Keratinocyte (primary cell): ENCODE data around the gene ANKS1B. TPM values are rescaled to one million over a fixed set of nuclear protein-coding genes. Genes with fewer than 3 reads are reported as not detected.

ENCODE experiments used
- DNase-seq: peaks from one replicate; pipeline ENCODE4 v3.0.0-alpha.2; 2011; ENCODE audit warnings: low read depth, missing footprints, low spot score
- FAIRE-seq: peaks from 2 replicates; lab custom pipeline; 2011; peaks lifted over from hg19 to GRCh38; lab: Jason Lieb, UNC
- H2AFZ ChIP-seq: 2 replicates; pipeline ENCODE4 v1.6.0; 2012; ENCODE audit warnings: low read length, control low read depth, inconsistent platforms; ENCODE audit not compliant: control insufficient read depth
- H3K27ac ChIP-seq: 2 replicates; pipeline ENCODE4 v1.5.1; 2011; ENCODE audit warnings: low read length; ENCODE audit not compliant: control insufficient read depth, insufficient read depth
- H3K27me3 ChIP-seq: 3 replicates; pipeline ENCODE4 v1.6.0; 2011; ENCODE audit warnings: low read length; ENCODE audit not compliant: control insufficient read depth, insufficient read depth; ENCODE audit errors: extremely low read depth
- H3K36me3 ChIP-seq, 2 experiments: 2 replicates in 1 of 2; 3 replicates in 1 of 2; pipeline ENCODE4 v1.5.1; 2011; ENCODE audit warnings: low read length in 2 of 2, mild to moderate bottlenecking in 1 of 2; ENCODE audit not compliant: control insufficient read depth in 2 of 2, insufficient read depth in 2 of 2; ENCODE audit errors: extremely low read depth in 1 of 2
- H3K4me1 ChIP-seq: 3 replicates; pipeline ENCODE4 v1.5.1; 2011; ENCODE audit warnings: low read length; ENCODE audit not compliant: control insufficient read depth, insufficient read depth; ENCODE audit errors: extremely low read depth
- H3K4me2 ChIP-seq: 3 replicates; pipeline ENCODE4 v1.6.0; 2011; ENCODE audit warnings: low read depth, low read length; ENCODE audit not compliant: control insufficient read depth, insufficient read depth; ENCODE audit errors: extremely low read depth
- H3K4me3 ChIP-seq, 3 experiments: fragments of 200-600 bp in 1 of 3; sonication (generic) in 1 of 3; 2 replicates in 2 of 3; 3 replicates in 1 of 3; pipeline ENCODE4 v1.5.1; 2011 to 2016; ENCODE audit warnings: low read length in 3 of 3, mild to moderate bottlenecking in 3 of 3, control low read depth in 2 of 3, inconsistent platforms in 1 of 3, low read depth in 1 of 3, mixed read lengths in 1 of 3, mixed run types in 1 of 3, moderate library complexity in 1 of 3; ENCODE audit not compliant: control insufficient read depth in 2 of 3, insufficient read depth in 2 of 3; ENCODE audit errors: extremely low read depth in 1 of 3
- H3K79me2 ChIP-seq: 2 replicates; pipeline ENCODE4 v1.6.0; 2012; ENCODE audit warnings: low read length; ENCODE audit not compliant: control insufficient read depth, insufficient read depth
- H3K9ac ChIP-seq: 3 replicates; pipeline ENCODE4 v1.6.0; 2011; ENCODE audit warnings: low read length; ENCODE audit not compliant: control insufficient read depth, insufficient read depth; ENCODE audit errors: extremely low read depth
- H3K9me1 ChIP-seq: 3 replicates; pipeline ENCODE4 v1.6.0; 2011; ENCODE audit warnings: low read length; ENCODE audit not compliant: control insufficient read depth, insufficient read depth; ENCODE audit errors: extremely low read depth
- H3K9me3 ChIP-seq: 2 replicates; pipeline ENCODE4 v1.5.1; 2012; ENCODE audit warnings: low read depth, low read length; ENCODE audit not compliant: control insufficient read depth
- H4K20me1 ChIP-seq: 3 replicates; pipeline ENCODE4 v1.6.0; 2011; ENCODE audit warnings: low read length; ENCODE audit not compliant: control insufficient read depth, insufficient read depth; ENCODE audit errors: extremely low read depth
- EZH2 ChIP-seq: IDR thresholded peaks from one replicate; pipeline ENCODE4 v1.6.1; 2012; ENCODE audit warnings: inconsistent platforms, mild to moderate bottlenecking, low read length, moderate library complexity
- dilution Hi-C: fragments of 300-500 bp; cut with MboI; formaldehyde crosslinking; loops from one replicate; pipeline ENCODE4 v1.7.0; 2020; ENCODE audit warnings: low sequenced_read_pairs; ENCODE audit not compliant: extremely low pct_ligation_motif_present
- polyA plus RNA-seq, 5 experiments: library from polyadenylated mRNA; depleted of rRNA in 3 of 5; stranded (reverse) in 3 of 5; stranded (forward) in 1 of 5; unstranded in 1 of 5; fragments of >200 nt; gene quantifications; 1 replicate in 1 of 5; 2 replicates in 3 of 5; 3 replicates in 1 of 5; pipeline versions ENCODE4 v1.2.1 to v1.2.3, GENCODE V29; 2011 to 2012; ENCODE audit warnings: missing spikeins in 2 of 5, low read depth in 1 of 5, low replicate concordance in 1 of 5
- TF ChIP-seq, protein P1 (sequence below), 3 experiments: IDR thresholded peaks in 1 of 3; conservative IDR thresholded peaks in 1 of 3; optimal IDR thresholded peaks in 1 of 3; 2 replicates in 2 of 3; 3 replicates in 1 of 3; pipeline versions ENCODE3 to v1.5.1; 2011; ENCODE audit warnings: low read length in 3 of 3, mild to moderate bottlenecking in 3 of 3, moderate library complexity in 2 of 3, control low read depth in 1 of 3, inconsistent platforms in 1 of 3; ENCODE audit not compliant: insufficient read depth in 2 of 3; ENCODE audit errors: extremely low read depth in 1 of 3

ANKS1B gene
- polyA plus RNA-seq, 1 donor (not counting 4 experiments of a cell fraction or from before 2014, with no cell fraction given): not detected

DNA sequence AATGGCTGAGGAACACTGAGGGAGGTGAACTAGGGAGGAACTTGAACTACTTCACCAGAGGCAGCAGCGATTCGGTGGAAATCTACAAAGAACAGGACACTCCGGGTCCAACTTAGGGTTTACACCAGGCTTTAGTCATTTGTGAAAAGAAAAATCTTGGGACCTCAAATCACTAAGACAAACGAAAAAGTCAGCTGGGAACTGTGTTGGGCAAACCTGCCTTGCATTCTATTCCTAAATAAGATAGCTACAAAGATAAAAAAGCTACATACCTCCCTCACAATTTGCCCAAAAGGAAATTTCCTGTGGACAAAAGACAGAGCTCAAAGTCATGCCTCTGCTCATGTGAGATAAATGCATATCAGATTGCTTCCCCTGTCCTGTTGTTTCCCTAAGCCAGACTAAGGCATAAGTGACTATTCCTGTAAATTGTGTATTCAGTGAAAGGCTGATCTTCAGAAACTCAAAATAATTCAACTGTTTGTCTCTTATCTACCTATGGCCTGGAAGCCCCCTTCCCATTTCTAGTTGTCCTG, 1233.1 kb downstream of the ANKS1B start:
- H4K20me1 ChIP-seq: no peaks in the 10 kb centered on the region
- no peak overlapping the region for H3K27ac ChIP-seq
- H3K79me2 ChIP-seq: no peaks in the 10 kb centered on the region
- DNase-seq: no peak
- no peak overlapping the region for H2AFZ ChIP-seq
- H3K9ac ChIP-seq: no peak overlapping the region
- no peak overlapping the region for H3K4me2 ChIP-seq
- no peaks in the 10 kb centered on the region for H3K36me3 ChIP-seq
- FAIRE-seq: no peak
- H3K4me3 ChIP-seq: no peak overlapping the region
- H3K4me1 ChIP-seq: no peaks in the 10 kb centered on the region
- dilution Hi-C loops: no loop called here
- no peaks in the 10 kb centered on the region for H3K9me1 ChIP-seq
- H3K9me3 ChIP-seq: no peaks in the 10 kb centered on the region
- TF ChIP-seq, protein P1, sequence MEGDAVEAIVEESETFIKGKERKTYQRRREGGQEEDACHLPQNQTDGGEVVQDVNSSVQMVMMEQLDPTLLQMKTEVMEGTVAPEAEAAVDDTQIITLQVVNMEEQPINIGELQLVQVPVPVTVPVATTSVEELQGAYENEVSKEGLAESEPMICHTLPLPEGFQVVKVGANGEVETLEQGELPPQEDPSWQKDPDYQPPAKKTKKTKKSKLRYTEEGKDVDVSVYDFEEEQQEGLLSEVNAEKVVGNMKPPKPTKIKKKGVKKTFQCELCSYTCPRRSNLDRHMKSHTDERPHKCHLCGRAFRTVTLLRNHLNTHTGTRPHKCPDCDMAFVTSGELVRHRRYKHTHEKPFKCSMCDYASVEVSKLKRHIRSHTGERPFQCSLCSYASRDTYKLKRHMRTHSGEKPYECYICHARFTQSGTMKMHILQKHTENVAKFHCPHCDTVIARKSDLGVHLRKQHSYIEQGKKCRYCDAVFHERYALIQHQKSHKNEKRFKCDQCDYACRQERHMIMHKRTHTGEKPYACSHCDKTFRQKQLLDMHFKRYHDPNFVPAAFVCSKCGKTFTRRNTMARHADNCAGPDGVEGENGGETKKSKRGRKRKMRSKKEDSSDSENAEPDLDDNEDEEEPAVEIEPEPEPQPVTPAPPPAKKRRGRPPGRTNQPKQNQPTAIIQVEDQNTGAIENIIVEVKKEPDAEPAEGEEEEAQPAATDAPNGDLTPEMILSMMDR (optimal IDR thresholded peaks at IDR 0.05 in 1 of 3, IDR thresholded peaks at IDR 0.05 in 1 of 3, conservative IDR thresholded peaks at IDR 0.05 in 1 of 3; ENCODE audit: extremely low read depth in 1 of 3, insufficient read depth in 2 of 3, low read length in 3 of 3): no peak
- TF ChIP-seq EZH2: no peak
- H3K27me3 ChIP-seq: peaks cover 2% of the 10 kb centered on the region

DNA sequence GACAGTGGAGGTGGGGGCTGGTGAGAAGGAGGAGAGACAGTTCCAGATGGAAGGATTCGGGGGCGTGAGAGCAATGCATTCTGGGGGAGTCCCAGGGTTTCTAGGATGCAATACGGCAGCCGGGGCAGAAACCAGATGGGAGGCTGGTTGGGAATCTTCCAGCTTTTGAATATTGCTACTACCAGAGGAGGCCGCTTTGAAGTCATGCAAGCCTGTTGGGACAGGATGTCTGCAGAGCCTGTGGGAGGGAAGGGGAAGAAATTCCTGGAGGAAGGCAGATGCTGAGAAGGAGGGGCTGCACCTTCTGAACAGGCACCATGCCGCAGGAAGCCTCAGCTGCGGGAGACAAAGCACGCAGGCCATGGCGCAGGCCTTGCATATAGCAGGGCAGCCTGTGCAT, 1234.2 kb downstream of the ANKS1B start:
- no peak for FAIRE-seq
- H3K4me2 ChIP-seq: no peak overlapping the region
- dilution Hi-C loops: no loop called here

More for the DNA sequence above, 1234.2 kb downstream of the ANKS1B start:
- no peak for TF ChIP-seq EZH2
- TF ChIP-seq, protein P1 (optimal IDR thresholded peaks at IDR 0.05 in 1 of 3, IDR thresholded peaks at IDR 0.05 in 1 of 3, conservative IDR thresholded peaks at IDR 0.05 in 1 of 3; ENCODE audit: extremely low read depth in 1 of 3, insufficient read depth in 2 of 3, low read length in 3 of 3): no peak
- Histone ChIP-seq H3K9me3 (no peaks in the 10 kb centered on the region), H3K79me2 (no peaks in the 10 kb centered on the region), H3K36me3 (no peaks in the 10 kb centered on the region), H3K27ac (no peak overlapping the region), H3K9me1 (no peaks in the 10 kb centered on the region), H3K27me3 (peaks cover 14% of the 10 kb centered on the region), H3K4me1 (peaks cover 6% of the 10 kb centered on the region), H2AFZ (no peak overlapping the region), H4K20me1 (no peaks in the 10 kb centered on the region), H3K4me3 (no peak overlapping the region), H3K9ac (no peak overlapping the region)
- no peak for DNase-seq
